Right cardiac atrium (tissue), 5 donors: ENCODE results near the gene HDAC1. TPM values are rescaled to one million over a fixed set of nuclear protein-coding genes. Genes with fewer than 3 reads are reported as not detected.

Experiments used
- ATAC-seq, 2 donors: fragments of 200-7000 bp; cut with Tn5 transposase; one replicate each; pipeline versions ENCODE4 v1.8.0 to v1.9.1; 2020; ENCODE audit warnings: moderate library complexity in 2 of 2, mild to moderate bottlenecking in 1 of 2
- DNase-seq, 3 donors: peaks; one replicate each; pipeline ENCODE4 v3.0.0-alpha.2; 2020
- H3K27ac ChIP-seq: one replicate; pipeline ENCODE4 v1.5.1; 2013; ENCODE audit warnings: mild to moderate bottlenecking, low read length, control low read depth, moderate library complexity
- H3K27me3 ChIP-seq: one replicate; pipeline ENCODE4 v1.6.1; 2013; ENCODE audit not compliant: control insufficient read depth, insufficient read depth
- H3K4me1 ChIP-seq: one replicate; pipeline ENCODE4 v1.6.1; 2013; ENCODE audit warnings: low read length; ENCODE audit not compliant: control insufficient read depth, insufficient read depth
- H3K4me3 ChIP-seq: one replicate; pipeline ENCODE4 v1.5.1; 2013; ENCODE audit warnings: low read length, control low read depth
- H3K9me3 ChIP-seq: one replicate; pipeline ENCODE4 v1.6.1; 2013; ENCODE audit warnings: low read length; ENCODE audit not compliant: control insufficient read depth
- WGBS: extraction: QIAGEN DNeasy Blood & Tissue Kit; methylation state at CpG from one replicate; pipeline ENCODE4 v1.1.7; 2013; 5-methylcytosine and 5-hydroxymethylcytosine counted together
- intact Hi-C, 4 donors: fragments of 100-400 bp; cut with DNase I; formaldehyde crosslinking; loops; one replicate each; pipeline versions ENCODE4 v1.11.0 to v1.14.0; 2022 to 2023
- polyA plus RNA-seq: library from polyadenylated mRNA; stranded (reverse); fragments of 200-250 nt; gene quantifications from one replicate; pipeline ENCODE4 v1.2.3, GENCODE V29; 2013
- total RNA-seq, 4 donors: library from RNA; stranded (reverse); fragmentation: NEBNext Ultra II Directional; extraction: Animal tissue kit (Norgen Biotek cat#: 25700); gene quantifications; one replicate each; pipeline ENCODE4 v1.2.1, GENCODE V29; 2021
- donor health status: healthy with polysubstance abuse.
- donor health status: DM: no; HTN: yes; CAD: no.
- donor health status: DM: no; HTN: no; CAD: no.
- donor health status: DM: no; HTN: yes; CAD: no; lungs with severe emphysema.
- donor health status: DM: yes; HTN: yes; CAD: no.

Gene HDAC1
- total and polyA plus RNA-seq, 5 donors, result 28.1 to 44.9 (median 39.1) TPM

DNA sequence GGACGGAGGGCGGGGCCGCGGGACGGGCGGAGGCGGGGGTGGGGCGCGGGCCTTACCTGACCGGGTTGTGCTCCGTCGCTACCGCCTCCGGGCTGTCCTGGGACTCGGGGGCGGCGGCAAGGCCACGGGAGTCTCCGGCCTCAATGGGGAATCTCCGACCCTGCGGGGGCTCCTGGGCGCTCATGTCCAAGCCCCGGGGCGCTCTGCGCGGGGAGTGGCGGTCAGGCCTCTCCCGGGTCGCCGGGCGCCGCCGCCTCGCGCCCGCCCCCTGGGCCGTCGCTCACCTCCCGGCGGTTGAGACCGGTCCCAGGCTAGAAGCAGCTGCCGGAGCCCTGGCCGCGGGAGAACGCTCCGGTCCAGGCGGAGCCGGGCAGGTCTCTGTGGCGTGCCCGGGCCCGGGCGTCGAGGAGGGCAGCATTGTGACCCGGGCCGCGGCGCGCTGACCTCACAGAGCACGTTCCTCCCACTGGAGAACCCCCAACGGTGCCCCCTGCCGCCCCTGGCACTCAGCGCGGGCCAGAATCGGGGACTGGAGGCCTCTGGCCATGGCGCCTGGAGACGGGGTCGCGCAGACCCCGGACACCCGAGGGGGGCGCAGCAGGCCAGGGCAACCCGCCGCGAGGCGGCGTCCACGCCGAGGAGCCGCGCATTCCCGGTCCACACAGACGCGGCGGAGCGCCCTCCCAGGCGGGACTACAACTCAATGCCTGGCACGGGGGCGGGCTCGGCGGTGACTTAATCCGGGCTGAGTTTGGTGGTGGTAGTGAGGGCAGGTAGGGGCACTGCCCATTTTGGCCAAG, 70.0 kb downstream of the HDAC1 start:
- H3K27ac ChIP-seq, result no peak overlapping the region
- intact Hi-C loops, result no loop called here
- no peaks in the 10 kb centered on the region for H3K9me3 ChIP-seq
- DNase-seq (peak; percentile 71 to 91 (median 86)), ATAC-seq (peak; percentile 76)
- H3K4me1 ChIP-seq, result no peaks in the 10 kb centered on the region
- no peaks in the 10 kb centered on the region for H3K27me3 ChIP-seq
- 2% methylated on average over 91 of the region's 91 CpGs for WGBS
- H3K4me3 ChIP-seq, result peak overlapping the region; percentile 4

DNA sequence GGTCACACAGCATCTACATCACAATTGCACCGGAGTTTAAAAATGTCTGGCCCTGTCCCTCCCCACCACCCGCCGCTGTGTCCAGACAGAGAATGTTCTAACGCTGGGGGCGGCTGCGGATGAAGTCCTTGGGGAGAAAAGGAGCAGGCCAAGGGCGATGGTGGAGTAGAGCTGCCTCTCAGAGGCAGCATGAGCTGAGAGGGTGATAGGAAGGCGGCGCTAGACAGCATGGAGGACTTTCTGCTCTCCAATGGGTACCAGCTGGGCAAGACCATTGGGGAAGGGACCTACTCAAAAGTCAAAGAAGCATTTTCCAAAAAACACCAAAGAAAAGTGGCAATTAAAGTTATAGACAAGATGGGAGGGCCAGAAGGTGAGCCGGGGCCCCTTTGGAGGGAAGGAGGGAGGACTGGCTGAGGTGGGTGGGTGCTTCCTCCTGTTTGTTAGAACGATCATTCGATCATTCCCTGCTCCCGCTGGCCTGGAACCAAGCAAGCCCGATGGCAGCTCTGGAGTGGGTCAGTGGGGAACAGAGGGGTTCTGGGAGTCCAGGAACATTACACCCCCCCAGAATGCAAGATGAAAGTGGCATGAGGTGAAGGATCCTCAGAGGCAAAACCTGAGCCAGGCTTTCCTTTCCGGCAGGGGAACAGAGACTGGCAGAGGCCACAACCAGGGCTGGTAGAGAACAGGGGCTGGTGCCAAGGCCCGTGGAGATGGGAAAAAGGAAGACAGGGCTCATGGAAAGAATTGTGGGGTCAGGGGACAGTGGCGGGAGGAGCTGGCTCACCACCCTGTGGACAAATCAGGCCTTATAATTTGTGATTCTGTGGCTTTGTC, 70.8 kb downstream of the HDAC1 start, which contains the start of the genes FAM229A and TSSK3:
Gene FAM229A (minus strand): TSS at position 12 of the 840 bp plus-strand sequence. CDS start 394 bp downstream, outside the sequence.
Gene TSSK3 (plus strand): TSS at position 66 of the 840 bp plus-strand sequence. CDS start 163 bp downstream, at position 229.
- WGBS, result 48% methylated on average over 17 of the region's 17 CpGs
- ATAC-seq (peak; percentile 20 to 29), DNase-seq (no peak)
- Histone ChIP-seq H3K4me1 (no peaks in the 10 kb centered on the region), H3K9me3 (no peaks in the 10 kb centered on the region), H3K27ac (no peak within 1 kb of the TSS), H3K4me3 (peak within 1 kb of the TSS; percentile 4), H3K27me3 (no peaks in the 10 kb centered on the region)
- intact Hi-C loops, result no loop called here

DNA sequence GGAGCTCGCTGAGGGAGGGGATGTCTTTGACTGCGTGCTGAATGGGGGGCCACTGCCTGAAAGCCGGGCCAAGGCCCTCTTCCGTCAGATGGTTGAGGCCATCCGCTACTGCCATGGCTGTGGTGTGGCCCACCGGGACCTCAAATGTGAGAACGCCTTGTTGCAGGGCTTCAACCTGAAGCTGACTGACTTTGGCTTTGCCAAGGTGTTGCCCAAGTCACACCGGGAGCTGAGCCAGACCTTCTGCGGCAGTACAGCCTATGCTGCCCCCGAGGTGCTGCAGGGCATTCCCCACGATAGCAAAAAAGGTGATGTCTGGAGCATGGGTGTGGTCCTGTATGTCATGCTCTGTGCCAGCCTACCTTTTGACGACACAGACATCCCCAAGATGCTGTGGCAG, 71.8 kb downstream of the HDAC1 start:
- DNase-seq (no peak), ATAC-seq (no peak)
- H3K27ac ChIP-seq, result no peak overlapping the region

DNA sequence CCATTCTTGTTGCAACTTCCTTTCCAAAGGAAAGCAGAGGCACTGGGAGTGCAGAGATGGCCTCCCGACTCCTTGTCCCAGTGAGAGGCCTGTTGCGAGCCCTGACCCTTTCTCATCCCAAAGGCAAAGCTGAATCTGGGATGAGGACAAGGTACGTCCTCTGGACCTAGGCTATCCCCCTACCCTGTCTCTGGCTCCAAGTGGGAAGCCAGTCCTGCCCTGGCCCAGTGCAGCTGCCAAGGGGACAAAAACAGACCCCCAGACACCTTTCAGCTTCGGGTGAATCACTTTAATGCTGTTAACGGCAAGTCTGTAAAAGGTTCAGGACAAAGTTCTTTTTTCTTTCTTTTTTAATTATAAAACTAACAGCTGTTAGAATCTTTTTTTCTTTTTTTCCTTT, 73.0 kb downstream of the HDAC1 start:
- intact Hi-C loops, result no loop called here
- 86% methylated on average over 5 of the region's 5 CpGs for WGBS
- DNase-seq (no peak), ATAC-seq (no peak)
- Histone ChIP-seq H3K4me1 (no peaks in the 10 kb centered on the region), H3K4me3 (no peak overlapping the region), H3K27ac (no peak overlapping the region), H3K27me3 (no peaks in the 10 kb centered on the region), H3K9me3 (no peaks in the 10 kb centered on the region)

More for the DNA sequence above, 71.8 kb downstream of the HDAC1 start:
- WGBS, result 93% methylated on average over 12 of the region's 12 CpGs
- Histone ChIP-seq H3K9me3 (no peaks in the 10 kb centered on the region), H3K4me1 (no peaks in the 10 kb centered on the region), H3K27me3 (no peaks in the 10 kb centered on the region), H3K4me3 (no peak overlapping the region)
- intact Hi-C loops, result no loop called here

DNA sequence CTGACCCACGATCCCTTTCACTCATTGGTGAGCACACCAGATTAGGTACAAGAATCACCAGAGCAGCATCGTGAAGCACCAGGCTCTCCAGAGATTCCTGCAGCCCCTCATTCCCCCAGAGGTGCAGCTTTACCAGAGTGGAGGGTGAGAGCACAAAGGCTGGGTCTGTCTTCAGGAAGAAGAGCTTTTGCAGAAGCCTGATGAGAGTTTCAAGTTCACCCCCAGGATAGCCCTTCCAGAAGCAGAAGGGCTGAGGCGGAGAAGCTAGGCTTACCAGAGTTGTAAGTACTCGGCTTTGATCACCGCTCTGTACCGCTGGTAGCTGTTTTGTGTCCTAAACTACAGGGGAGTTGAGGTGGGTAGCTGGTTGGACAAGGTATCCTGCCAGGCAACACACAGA, 73.6 kb downstream of the HDAC1 start:
- Histone ChIP-seq H3K9me3 (no peaks in the 10 kb centered on the region), H3K27ac (no peak overlapping the region), H3K4me1 (no peaks in the 10 kb centered on the region), H3K4me3 (no peak overlapping the region), H3K27me3 (no peaks in the 10 kb centered on the region)
- WGBS, result 83% methylated on average over 6 of the region's 6 CpGs
- no peak for ATAC-seq
- DNase-seq, result no peak
- intact Hi-C loops, result no loop called here

DNA sequence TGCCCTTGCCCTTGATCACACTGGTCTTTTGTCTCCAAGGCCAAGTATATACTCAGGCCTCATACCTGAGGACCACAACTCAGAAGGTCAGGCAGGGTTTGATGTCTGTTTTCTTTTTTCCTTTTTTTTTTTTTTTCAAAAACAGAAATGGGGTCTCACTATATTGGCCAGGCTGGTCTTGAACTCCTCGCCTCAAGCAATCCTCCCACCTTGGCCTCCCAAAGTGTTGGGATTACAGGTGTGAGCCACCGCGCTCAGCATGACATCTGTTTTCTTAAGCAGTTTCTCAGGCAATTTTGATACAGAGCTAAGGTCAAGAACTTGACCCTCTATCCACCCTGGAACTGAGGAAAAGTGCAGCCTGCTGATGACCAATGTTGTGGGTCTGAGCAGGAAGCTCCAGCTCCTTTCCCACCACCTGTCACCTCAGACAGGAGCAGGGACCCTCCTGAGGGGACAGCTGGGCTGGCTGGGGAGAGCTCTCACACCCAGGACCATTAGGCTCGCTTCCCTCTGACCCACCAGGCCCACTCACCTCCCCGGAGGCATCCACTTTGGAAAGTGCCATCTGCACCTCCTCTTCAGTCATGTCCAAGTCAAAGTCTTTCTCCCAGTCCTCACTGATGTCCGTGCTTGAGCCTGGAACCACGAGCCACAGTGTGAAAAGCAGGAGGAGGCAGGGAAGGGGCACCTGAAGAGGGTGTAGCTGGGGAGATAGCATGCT, 76.2 kb downstream of the HDAC1 start:
- intact Hi-C loops, result no loop called here
- Histone ChIP-seq H3K27ac (no peak overlapping the region), H3K4me1 (no peaks in the 10 kb centered on the region), H3K4me3 (no peak overlapping the region), H3K9me3 (no peaks in the 10 kb centered on the region), H3K27me3 (no peaks in the 10 kb centered on the region)
- 94% methylated on average over 7 of the region's 7 CpGs for WGBS
- no peak for DNase-seq
- ATAC-seq, result no peak

DNA sequence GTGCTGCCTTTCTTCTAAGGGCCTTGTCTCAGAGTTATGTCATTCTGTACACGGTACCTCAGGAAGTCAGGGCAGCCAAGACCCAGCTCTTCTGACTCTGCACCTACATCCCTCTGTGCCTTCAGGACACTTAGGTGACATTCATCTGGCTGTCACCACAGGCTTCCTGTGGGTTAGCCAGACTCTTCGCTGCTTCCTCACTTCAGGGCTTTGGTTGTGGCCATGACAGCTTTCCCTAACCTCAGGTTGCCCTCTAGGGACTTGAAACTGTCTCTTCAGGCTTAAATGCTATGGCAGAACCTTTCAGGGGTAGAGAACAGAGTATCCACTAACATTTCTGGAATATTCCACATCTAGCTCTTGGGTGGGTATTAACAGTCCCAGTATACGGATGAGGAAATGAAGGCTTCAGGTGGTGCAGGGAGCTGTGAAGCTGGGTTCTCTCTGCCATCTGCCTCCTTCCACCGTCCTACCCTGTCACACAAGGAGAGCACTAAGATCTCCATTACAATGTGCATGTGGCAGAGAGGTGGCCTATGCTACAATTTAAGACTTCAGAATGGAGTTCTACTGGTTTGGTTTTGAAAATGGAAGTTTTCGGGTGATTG, 80.4 kb downstream of the HDAC1 start:
- no peak for ATAC-seq
- 80% methylated on average over 5 of the region's 5 CpGs for WGBS
- intact Hi-C loops, result no loop called here

DNA sequence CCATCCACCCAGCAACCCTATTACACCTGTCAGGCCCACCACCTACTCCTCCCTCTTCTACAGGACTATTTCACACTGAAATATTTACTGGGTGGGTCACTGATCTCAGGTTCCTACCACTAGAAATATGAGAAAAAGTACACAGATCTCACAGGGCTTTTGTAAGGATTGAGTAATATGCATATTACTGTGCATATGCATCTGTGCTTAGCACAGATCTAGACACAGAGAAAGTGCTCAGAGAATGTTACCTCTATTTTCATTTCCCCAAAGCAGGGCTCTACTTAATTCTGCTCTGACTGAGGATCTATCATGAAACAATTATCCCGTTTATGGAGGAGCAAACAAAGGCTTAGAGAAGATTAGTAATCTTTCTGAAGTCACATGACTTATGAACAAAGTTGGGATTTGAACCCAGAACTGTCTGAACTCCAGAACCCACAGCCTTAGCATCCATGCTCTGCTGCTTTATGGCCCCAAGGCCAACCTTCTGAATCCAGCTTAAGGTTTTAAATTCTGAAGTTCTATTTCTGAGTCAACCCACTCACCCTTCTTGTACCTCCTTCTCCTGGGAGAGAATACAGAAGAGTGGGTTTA, 82.2 kb downstream of the HDAC1 start:
- intact Hi-C loops, result no loop called here
- Histone ChIP-seq H3K27ac (no peak overlapping the region), H3K9me3 (no peaks in the 10 kb centered on the region), H3K4me1 (no peaks in the 10 kb centered on the region), H3K4me3 (no peak overlapping the region), H3K27me3 (no peaks in the 10 kb centered on the region)
- no peak for ATAC-seq
- DNase-seq, result no peak
- WGBS, result 68% methylated on average over 1 of the region's 1 CpG

More for the DNA sequence above, 80.4 kb downstream of the HDAC1 start:
- H3K27ac ChIP-seq, result no peak overlapping the region
- no peaks in the 10 kb centered on the region for H3K4me1 ChIP-seq
- H3K9me3 ChIP-seq, result no peaks in the 10 kb centered on the region
- H3K27me3 ChIP-seq, result no peaks in the 10 kb centered on the region
- no peak overlapping the region for H3K4me3 ChIP-seq
- DNase-seq, result no peak

DNA sequence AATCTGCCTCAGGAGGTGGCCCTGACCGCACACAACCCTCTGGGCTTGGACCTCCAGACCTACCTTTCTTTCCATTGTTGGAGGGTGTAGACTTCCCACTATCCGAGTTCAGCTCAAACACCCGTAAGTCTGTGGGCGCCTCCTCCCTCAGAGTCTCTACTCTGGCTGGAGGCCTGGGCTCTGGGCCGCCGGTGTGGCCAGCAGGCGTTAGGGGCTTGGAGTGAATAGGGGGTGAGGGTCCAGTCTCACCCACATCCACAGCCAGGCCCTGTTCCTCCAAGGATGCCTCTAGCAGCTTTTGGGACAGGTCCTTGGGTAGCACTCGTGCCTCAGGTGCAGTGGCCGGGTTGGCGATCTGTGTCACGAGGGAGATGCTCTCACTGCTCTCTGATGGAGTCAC, 84.3 kb downstream of the HDAC1 start:
- no peaks in the 10 kb centered on the region for H3K4me1 ChIP-seq
- ATAC-seq (no peak), DNase-seq (no peak)
- no peak overlapping the region for H3K4me3 ChIP-seq
- 92% methylated on average over 11 of the region's 11 CpGs for WGBS
- no peak overlapping the region for H3K27ac ChIP-seq
- no peaks in the 10 kb centered on the region for H3K27me3 ChIP-seq
- no peaks in the 10 kb centered on the region for H3K9me3 ChIP-seq
- intact Hi-C loops, result no loop called here

DNA sequence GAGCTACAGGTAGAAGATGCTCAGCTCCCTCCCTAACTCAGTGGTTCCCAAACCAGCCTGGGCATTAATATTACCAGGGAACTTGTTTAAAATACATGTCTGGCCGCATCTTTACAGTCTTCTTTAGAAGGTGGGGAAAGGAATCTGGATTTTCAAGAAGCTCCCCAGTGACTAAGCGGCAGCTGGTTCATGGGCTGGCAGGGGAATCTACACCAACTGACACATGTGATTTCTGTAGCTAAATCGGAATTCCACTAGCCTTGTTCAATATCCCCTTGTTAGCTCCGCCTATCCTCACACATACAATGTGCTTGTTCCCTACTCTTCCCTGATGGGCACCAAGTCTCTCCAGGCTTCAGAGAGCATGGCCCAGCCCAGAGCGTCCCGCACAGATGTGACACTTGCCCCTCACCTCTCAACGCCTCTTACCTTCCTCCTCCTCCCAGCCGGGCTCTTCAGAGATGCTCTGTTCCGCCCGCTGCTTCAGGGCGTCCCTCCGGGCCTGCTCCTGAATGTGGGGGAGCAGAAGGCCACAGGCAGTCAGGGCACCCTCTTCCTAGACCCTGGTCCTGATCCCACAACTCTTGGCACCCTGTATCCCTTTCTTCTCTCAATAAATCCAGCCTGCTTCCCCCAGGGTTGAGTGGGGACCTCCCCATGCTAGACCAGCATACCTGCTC, 85.8 kb downstream of the HDAC1 start:
- no peaks in the 10 kb centered on the region for H3K27me3 ChIP-seq
- no peaks in the 10 kb centered on the region for H3K4me1 ChIP-seq
- intact Hi-C loops, result no loop called here

More for the DNA sequence above, 85.8 kb downstream of the HDAC1 start:
- WGBS, result 92% methylated on average over 12 of the region's 12 CpGs
- Histone ChIP-seq H3K27ac (no peak overlapping the region), H3K9me3 (no peaks in the 10 kb centered on the region), H3K4me3 (no peak overlapping the region)
- DNase-seq, result no peak
- ATAC-seq, result no peak
